Transverse colon (tissue), 3 donors: ENCODE measurements around the gene VWA5B1.

Experiments used
- EP300 ChIP-seq: sonication (generic); formaldehyde crosslinking; IDR thresholded peaks from one replicate; pipeline ENCODE4 v1.6.1; 2017; ENCODE audit warnings: antibody characterized with exemption, low read depth
- POLR2A ChIP-seq: fragments of 450-650 bp; IDR thresholded peaks from one replicate; pipeline ENCODE4 v1.6.1; 2016; ENCODE audit warnings: antibody characterized with exemption, mild to moderate bottlenecking, moderate library complexity
- TF ChIP-seq, protein P1 (sequence below), 5 experiments: fragments of 200-600 bp in 3 of 5; fragments of 450-650 bp in 2 of 5; sonication (generic) in 3 of 5; IDR thresholded peaks; 1 replicate in 2 of 5; 2 replicates in 3 of 5; pipeline ENCODE4 v1.5.1; 2016 to 2017; ENCODE audit warnings: antibody characterized with exemption in 5 of 5, inconsistent platforms in 3 of 5, mild to moderate bottlenecking in 2 of 5, moderate library complexity in 1 of 5

DNA sequence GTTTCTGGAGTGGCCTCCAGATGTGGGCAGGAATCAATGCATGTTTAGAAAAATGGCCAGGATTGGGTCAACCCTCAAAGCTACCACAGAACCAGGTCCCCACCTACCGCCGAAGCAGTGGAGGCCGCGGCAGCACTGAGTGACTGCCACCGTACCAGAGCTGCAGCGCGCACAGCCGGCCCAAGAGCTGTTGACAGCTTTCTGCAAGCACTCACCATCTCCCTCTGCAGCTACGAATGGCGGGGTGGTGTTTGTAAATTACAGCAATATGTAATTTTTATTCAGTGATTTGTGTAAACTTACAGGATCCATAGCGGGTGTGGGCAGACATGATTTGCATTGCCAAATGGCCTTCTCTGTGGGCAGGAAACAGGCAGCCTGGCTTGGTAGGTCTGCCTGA is 98.9 kb downstream of the VWA5B1 start:
- TF ChIP-seq, protein P1, sequence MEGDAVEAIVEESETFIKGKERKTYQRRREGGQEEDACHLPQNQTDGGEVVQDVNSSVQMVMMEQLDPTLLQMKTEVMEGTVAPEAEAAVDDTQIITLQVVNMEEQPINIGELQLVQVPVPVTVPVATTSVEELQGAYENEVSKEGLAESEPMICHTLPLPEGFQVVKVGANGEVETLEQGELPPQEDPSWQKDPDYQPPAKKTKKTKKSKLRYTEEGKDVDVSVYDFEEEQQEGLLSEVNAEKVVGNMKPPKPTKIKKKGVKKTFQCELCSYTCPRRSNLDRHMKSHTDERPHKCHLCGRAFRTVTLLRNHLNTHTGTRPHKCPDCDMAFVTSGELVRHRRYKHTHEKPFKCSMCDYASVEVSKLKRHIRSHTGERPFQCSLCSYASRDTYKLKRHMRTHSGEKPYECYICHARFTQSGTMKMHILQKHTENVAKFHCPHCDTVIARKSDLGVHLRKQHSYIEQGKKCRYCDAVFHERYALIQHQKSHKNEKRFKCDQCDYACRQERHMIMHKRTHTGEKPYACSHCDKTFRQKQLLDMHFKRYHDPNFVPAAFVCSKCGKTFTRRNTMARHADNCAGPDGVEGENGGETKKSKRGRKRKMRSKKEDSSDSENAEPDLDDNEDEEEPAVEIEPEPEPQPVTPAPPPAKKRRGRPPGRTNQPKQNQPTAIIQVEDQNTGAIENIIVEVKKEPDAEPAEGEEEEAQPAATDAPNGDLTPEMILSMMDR (IDR thresholded peaks at IDR 0.05), result no peak
- TF ChIP-seq POLR2A, result no peak
- no peak for TF ChIP-seq EP300
